ENCODE results near the gene TOMM20. TPM values are rescaled to one million over a fixed set of nuclear protein-coding genes. Genes with fewer than 3 reads are reported as not detected.
A peak's percentile ranks its signal among the peaks of the same experiment; 100 is the strongest.

Gene TOMM20
- total RNA-seq, 1 donor from 2014 or later, result 143 TPM

DNA sequence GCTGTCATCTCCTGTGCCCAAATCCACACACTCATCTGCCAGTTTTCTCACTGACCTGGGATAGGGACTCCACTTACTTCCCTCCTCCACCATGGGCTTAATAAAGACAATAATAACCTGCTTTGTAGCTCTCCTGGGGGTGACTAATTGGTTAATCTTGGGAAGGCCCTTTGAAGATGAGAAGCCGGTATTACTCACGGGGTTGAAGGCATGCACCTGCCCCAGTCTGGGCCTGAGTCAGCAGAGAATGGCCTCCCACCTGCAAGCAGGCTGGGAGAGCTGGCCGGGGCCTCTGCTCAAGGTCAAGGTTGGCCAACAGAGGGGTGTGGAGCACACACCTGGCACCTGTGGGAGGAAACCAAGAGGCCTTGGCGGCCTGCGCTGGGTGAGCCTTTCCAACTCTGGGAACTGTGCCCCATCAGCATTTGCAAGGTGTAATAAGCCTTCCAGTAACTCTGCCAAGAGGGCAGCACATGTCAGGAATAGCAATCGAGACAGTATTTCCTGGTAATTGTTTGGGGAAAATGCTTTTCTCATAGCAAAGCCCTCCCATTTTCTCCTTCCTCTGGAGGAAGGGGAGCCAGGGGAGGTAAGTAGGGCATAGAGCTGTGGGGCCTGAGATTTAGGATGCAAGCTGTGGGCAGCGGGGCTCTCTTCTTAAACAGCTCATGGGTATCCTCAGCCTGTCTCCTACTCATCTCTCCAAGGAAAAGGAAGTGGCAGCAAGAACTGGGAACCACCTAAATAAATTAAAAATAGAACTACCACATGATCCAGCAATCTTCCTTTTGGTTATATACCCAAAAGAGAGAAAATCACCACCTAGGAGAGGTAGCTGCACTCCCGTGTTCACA lies 49.0 kb downstream of the TOMM20 start:
- no peaks in the 10 kb centered on the region for H3K27me3 Mint-ChIP-seq (ENCODE audit: low read depth, unreplicated experiment)
- peak overlapping the region; percentile 39 for H3K4me2 ChIP-seq (ENCODE audit: low read length)
- no peak overlapping the region for H3K4me3 ChIP-seq (ENCODE audit: insufficient read depth, low read depth, low read length)
- H3K4me3 Mint-ChIP-seq (ENCODE audit: unreplicated experiment), result no peak overlapping the region
- H3K9me3 Mint-ChIP-seq (ENCODE audit: unreplicated experiment), result no peaks in the 10 kb centered on the region
- no peaks in the 10 kb centered on the region for H3K9me3 ChIP-seq (ENCODE audit: insufficient read depth, low read depth, low read length)
- FAIRE-seq (no peak), DNase-seq (ENCODE audit: low read depth) (peak; percentile 74)
- H4K20me1 ChIP-seq (ENCODE audit: insufficient read depth, low read length), result no peaks in the 10 kb centered on the region
- H3K9ac ChIP-seq (ENCODE audit: low read length), result peak overlapping the region; percentile 46
- peaks cover 36% of the 10 kb centered on the region for H3K4me1 ChIP-seq (ENCODE audit: insufficient read depth, low read length)
- H3K27me3 ChIP-seq (ENCODE audit: insufficient read depth, low read length), result no peaks in the 10 kb centered on the region
- H3K27ac Mint-ChIP-seq (ENCODE audit: unreplicated experiment), result no peak overlapping the region
- peak overlapping the region; percentile 41 for H3K27ac ChIP-seq (ENCODE audit: low read depth, low read length)
- no peaks in the 10 kb centered on the region for H3K36me3 Mint-ChIP-seq (ENCODE audit: low read depth, unreplicated experiment)
- no peaks in the 10 kb centered on the region for H3K36me3 ChIP-seq (ENCODE audit: insufficient read depth, low read length)
- H2AFZ ChIP-seq (ENCODE audit: low read depth, low read length), result no peak overlapping the region
- TF ChIP-seq, protein P1, sequence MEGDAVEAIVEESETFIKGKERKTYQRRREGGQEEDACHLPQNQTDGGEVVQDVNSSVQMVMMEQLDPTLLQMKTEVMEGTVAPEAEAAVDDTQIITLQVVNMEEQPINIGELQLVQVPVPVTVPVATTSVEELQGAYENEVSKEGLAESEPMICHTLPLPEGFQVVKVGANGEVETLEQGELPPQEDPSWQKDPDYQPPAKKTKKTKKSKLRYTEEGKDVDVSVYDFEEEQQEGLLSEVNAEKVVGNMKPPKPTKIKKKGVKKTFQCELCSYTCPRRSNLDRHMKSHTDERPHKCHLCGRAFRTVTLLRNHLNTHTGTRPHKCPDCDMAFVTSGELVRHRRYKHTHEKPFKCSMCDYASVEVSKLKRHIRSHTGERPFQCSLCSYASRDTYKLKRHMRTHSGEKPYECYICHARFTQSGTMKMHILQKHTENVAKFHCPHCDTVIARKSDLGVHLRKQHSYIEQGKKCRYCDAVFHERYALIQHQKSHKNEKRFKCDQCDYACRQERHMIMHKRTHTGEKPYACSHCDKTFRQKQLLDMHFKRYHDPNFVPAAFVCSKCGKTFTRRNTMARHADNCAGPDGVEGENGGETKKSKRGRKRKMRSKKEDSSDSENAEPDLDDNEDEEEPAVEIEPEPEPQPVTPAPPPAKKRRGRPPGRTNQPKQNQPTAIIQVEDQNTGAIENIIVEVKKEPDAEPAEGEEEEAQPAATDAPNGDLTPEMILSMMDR (IDR thresholded peaks at IDR 0.05; ENCODE audit: insufficient read depth, low read depth, low read length), result no peak
- TF ChIP-seq EZH2 (IDR thresholded peaks at IDR 0.05; ENCODE audit: insufficient read depth, low read length), result no peak
- no peaks in the 10 kb centered on the region for H3K79me2 ChIP-seq (ENCODE audit: insufficient read depth, low read length)
- peaks cover 36% of the 10 kb centered on the region for H3K4me1 Mint-ChIP-seq (ENCODE audit: low read depth, unreplicated experiment)

GRCh38 chr1:235078480-235079381 lies 49.9 kb downstream of the TOMM20 start:
- Mint-ChIP-seq H3K27ac (ENCODE audit: unreplicated experiment) (no peak overlapping the region), H3K27me3 (ENCODE audit: low read depth, unreplicated experiment) (no peaks in the 10 kb centered on the region), H3K9me3 (ENCODE audit: unreplicated experiment) (no peaks in the 10 kb centered on the region), H3K4me1 (ENCODE audit: low read depth, unreplicated experiment) (peaks cover 36% of the 10 kb centered on the region), H3K4me3 (ENCODE audit: unreplicated experiment) (no peak overlapping the region), H3K36me3 (ENCODE audit: low read depth, unreplicated experiment) (no peaks in the 10 kb centered on the region)
- H3K27ac ChIP-seq (ENCODE audit: low read depth, low read length), result peak overlapping the region; percentile 41
- H3K4me3 ChIP-seq (ENCODE audit: insufficient read depth, low read depth, low read length), result no peak overlapping the region
- no peaks in the 10 kb centered on the region for H3K79me2 ChIP-seq (ENCODE audit: insufficient read depth, low read length)
- peak overlapping the region; percentile 39 for H3K4me2 ChIP-seq (ENCODE audit: low read length)
- H4K20me1 ChIP-seq (ENCODE audit: insufficient read depth, low read length), result no peaks in the 10 kb centered on the region
- no peaks in the 10 kb centered on the region for H3K27me3 ChIP-seq (ENCODE audit: insufficient read depth, low read length)
- H3K9me3 ChIP-seq (ENCODE audit: insufficient read depth, low read depth, low read length), result no peaks in the 10 kb centered on the region
- H2AFZ ChIP-seq (ENCODE audit: low read depth, low read length), result no peak overlapping the region
- H3K4me1 ChIP-seq (ENCODE audit: insufficient read depth, low read length), result peaks cover 46% of the 10 kb centered on the region
- H3K36me3 ChIP-seq (ENCODE audit: insufficient read depth, low read length), result no peaks in the 10 kb centered on the region
- H3K9ac ChIP-seq (ENCODE audit: low read length), result peak overlapping the region; percentile 46
- DNase-seq (ENCODE audit: low read depth) (peak; percentile 52), FAIRE-seq (no peak)
- TF ChIP-seq, protein P1 (IDR thresholded peaks at IDR 0.05; ENCODE audit: insufficient read depth, low read depth, low read length), result no peak
- no peak for TF ChIP-seq EZH2 (IDR thresholded peaks at IDR 0.05; ENCODE audit: insufficient read depth, low read length)
